ENCODE data around the gene THPO. TPM values are rescaled to one million over a fixed set of nuclear protein-coding genes. Genes with fewer than 3 reads are reported as not detected.

Gene THPO
- total RNA-seq, 1 donor from 2014 or later: 0.28 TPM

DNA sequence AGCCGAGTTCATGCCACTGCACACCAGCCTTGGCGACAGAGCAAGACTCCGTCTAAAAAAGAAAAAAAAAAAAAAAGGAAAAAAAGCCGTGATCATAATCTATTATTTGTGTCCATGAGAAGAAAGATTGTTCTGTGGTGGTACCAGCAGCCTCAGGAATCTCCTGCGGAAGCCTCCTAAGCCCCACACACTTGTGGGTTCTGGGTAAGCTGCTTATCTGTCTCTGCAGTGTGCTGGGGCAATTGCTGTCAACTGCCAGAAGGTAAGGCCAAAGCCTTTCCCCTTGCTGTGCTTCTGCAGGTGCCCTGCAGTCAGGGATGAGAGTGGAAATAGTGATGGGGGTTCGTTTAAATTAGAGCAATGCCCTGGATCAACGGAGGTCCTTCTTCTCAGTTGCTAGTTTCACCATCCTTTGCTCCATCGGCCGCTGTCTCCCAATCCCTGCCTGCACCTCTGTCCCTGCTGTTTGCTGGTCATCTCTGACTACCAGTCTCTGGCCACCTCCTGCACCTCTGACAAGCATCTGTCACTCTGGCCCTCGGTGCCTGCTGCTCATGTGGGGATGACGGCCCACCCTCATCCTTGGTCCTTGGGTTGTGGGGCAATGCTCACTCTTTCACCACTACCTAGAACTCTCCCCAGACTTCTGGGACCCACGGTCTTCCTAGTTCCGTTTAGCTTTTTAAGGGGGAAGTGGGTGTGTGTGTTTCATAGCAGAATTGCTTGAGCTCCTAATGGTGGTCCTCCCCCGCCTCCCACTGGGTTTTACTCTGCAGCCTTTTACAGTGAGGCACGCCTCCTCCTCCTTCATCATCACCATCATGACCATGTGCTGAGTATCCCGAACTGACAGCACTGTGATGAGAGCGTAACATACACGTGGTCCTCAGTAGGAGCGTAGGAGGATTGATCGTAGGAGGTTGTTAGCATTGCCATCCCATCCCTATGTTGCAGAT, 27.3 kb upstream of the THPO start:
- Mint-ChIP-seq H3K4me3 (ENCODE audit: unreplicated experiment) (no peak overlapping the region), H3K27me3 (ENCODE audit: unreplicated experiment) (peaks cover 1% of the 10 kb centered on the region), H3K27ac (ENCODE audit: unreplicated experiment) (no peak overlapping the region), H3K4me1 (ENCODE audit: unreplicated experiment) (no peaks in the 10 kb centered on the region), H3K36me3 (ENCODE audit: low read depth, unreplicated experiment) (no peaks in the 10 kb centered on the region), H3K9me3 (ENCODE audit: unreplicated experiment) (no peaks in the 10 kb centered on the region)
- DNase-seq (ENCODE audit: low spot score): no peak
- TF ChIP-seq, protein P1, sequence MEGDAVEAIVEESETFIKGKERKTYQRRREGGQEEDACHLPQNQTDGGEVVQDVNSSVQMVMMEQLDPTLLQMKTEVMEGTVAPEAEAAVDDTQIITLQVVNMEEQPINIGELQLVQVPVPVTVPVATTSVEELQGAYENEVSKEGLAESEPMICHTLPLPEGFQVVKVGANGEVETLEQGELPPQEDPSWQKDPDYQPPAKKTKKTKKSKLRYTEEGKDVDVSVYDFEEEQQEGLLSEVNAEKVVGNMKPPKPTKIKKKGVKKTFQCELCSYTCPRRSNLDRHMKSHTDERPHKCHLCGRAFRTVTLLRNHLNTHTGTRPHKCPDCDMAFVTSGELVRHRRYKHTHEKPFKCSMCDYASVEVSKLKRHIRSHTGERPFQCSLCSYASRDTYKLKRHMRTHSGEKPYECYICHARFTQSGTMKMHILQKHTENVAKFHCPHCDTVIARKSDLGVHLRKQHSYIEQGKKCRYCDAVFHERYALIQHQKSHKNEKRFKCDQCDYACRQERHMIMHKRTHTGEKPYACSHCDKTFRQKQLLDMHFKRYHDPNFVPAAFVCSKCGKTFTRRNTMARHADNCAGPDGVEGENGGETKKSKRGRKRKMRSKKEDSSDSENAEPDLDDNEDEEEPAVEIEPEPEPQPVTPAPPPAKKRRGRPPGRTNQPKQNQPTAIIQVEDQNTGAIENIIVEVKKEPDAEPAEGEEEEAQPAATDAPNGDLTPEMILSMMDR (IDR thresholded peaks at IDR 0.05; ENCODE audit: unreplicated experiment): no peak

DNA sequence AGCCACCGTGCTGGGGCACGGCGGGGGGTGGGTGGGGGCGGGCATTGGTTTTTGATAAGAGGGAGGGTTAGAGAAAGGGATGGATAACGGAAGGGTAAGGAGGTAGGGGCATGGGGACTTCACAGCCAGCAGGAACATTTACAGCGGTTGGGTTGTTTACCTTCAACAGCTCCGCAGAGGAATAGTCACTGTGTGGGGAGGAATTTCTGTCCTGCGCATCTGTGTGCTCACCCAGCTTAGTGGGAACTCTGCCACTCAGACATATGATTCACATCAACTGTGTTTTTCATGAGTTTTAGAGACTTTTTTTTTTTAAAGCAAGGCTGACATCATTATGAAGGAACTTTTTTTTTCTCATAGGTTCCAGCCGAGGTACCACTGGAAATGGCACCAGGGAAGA, 21.4 kb upstream of the THPO start:
- Mint-ChIP-seq H3K27me3 (ENCODE audit: unreplicated experiment) (no peaks in the 10 kb centered on the region), H3K4me3 (ENCODE audit: unreplicated experiment) (no peak overlapping the region), H3K9me3 (ENCODE audit: unreplicated experiment) (no peaks in the 10 kb centered on the region), H3K4me1 (ENCODE audit: unreplicated experiment) (no peaks in the 10 kb centered on the region), H3K27ac (ENCODE audit: unreplicated experiment) (no peak overlapping the region), H3K36me3 (ENCODE audit: low read depth, unreplicated experiment) (no peaks in the 10 kb centered on the region)
- TF ChIP-seq, protein P1 (IDR thresholded peaks at IDR 0.05; ENCODE audit: unreplicated experiment): no peak
- DNase-seq (ENCODE audit: low spot score): no peak

DNA sequence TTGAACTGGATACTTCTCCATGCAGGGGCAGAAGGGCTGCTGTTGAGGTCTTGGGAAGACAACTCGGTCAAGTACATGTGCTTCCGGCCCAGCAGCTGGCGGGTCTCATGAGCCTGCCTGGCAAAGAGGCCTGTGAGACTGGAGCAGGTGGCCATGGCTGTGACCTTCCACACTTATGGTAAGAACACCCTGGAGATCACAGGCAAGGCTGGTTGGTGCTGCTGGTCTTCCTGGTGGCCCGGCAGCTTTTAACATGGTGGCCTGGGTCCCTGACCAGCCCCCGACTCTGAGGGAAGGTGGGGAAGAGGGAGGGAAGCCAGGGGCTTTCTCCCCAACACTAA, 17.3 kb upstream of the THPO start:
- no peaks in the 10 kb centered on the region for H3K4me1 Mint-ChIP-seq (ENCODE audit: unreplicated experiment)
- no peak overlapping the region for H3K27ac Mint-ChIP-seq (ENCODE audit: unreplicated experiment)
- H3K36me3 Mint-ChIP-seq (ENCODE audit: low read depth, unreplicated experiment): no peaks in the 10 kb centered on the region
- H3K9me3 Mint-ChIP-seq (ENCODE audit: unreplicated experiment): no peaks in the 10 kb centered on the region
- peaks cover 5% of the 10 kb centered on the region for H3K27me3 Mint-ChIP-seq (ENCODE audit: unreplicated experiment)
- no peak for DNase-seq (ENCODE audit: low spot score)
- H3K4me3 Mint-ChIP-seq (ENCODE audit: unreplicated experiment): no peak overlapping the region
- TF ChIP-seq, protein P1 (IDR thresholded peaks at IDR 0.05; ENCODE audit: unreplicated experiment): no peak

DNA sequence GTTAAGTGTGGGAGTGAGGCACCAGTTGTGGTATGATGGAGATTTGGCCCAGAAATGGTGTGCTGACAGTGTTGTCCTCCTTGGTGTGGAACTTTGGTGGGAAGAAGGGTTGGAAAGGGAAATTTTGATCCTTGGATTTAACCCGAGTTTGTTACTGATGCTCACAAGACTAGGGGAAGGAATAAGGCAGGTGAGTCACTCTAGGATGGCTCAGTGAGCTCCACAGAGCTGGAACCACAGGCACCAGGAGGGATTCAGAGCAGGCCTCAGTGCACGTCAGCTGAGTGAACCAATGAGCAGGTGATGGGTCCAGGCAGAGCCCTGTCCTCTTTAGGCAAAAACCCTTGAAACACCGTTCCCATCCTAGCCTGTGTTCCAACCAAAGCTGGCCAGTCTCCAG, 13.3 kb upstream of the THPO start:
- Mint-ChIP-seq H3K4me1 (ENCODE audit: unreplicated experiment) (no peaks in the 10 kb centered on the region), H3K4me3 (ENCODE audit: unreplicated experiment) (no peak overlapping the region), H3K27ac (ENCODE audit: unreplicated experiment) (no peak overlapping the region), H3K36me3 (ENCODE audit: low read depth, unreplicated experiment) (no peaks in the 10 kb centered on the region), H3K27me3 (ENCODE audit: unreplicated experiment) (peaks cover 15% of the 10 kb centered on the region), H3K9me3 (ENCODE audit: unreplicated experiment) (no peaks in the 10 kb centered on the region)
- TF ChIP-seq, protein P1 (IDR thresholded peaks at IDR 0.05; ENCODE audit: unreplicated experiment): no peak
- DNase-seq (ENCODE audit: low spot score): no peak

DNA sequence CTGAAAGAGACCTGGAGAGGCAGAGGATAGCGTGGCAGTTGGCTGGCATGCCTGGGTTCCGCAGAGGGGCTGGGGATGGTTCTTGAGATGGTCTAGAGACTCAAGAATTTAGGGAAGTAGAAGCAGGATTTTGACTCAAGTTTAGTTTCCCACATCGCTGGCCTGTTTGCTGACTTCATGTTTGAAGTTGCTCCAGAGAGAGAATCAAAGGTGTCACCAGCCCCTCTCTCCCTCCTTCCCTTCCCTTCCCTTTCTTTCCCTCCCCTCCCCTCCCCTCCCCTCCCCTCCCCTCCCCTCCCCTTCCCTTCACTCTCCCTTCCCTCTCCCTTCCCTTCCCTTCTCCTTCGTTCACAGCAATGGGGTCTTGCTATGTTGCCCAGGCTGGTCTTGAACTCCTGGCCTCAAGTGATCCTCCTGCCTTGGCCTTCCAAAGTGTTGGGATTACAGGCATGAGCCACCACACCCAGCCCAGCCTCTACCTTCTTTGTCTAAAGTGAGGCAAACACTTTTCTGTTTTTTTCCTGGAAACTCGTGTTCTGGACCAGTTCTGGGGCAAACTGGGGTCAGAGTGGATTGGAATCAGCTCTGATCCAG, 12.0 kb upstream of the THPO start:
- TF ChIP-seq, protein P1 (IDR thresholded peaks at IDR 0.05; ENCODE audit: unreplicated experiment): no peak
- Mint-ChIP-seq H3K27me3 (ENCODE audit: unreplicated experiment) (peaks cover 19% of the 10 kb centered on the region), H3K27ac (ENCODE audit: unreplicated experiment) (no peak overlapping the region), H3K9me3 (ENCODE audit: unreplicated experiment) (no peaks in the 10 kb centered on the region), H3K4me1 (ENCODE audit: unreplicated experiment) (no peaks in the 10 kb centered on the region), H3K4me3 (ENCODE audit: unreplicated experiment) (no peak overlapping the region), H3K36me3 (ENCODE audit: low read depth, unreplicated experiment) (no peaks in the 10 kb centered on the region)
- DNase-seq (ENCODE audit: low spot score): no peak
